GM18499 (cell line): ENCODE measurements around the gene NTRK2.

Source experiments
- ATAC-seq: cut with Tn5 transposase; IDR thresholded peaks from one replicate; pipeline ENCODE4 v1.9.1; 2021; ENCODE audit warnings: moderate number of reproducible peaks; ENCODE audit not compliant: insufficient read depth, unreplicated experiment

Gene NTRK2

DNA sequence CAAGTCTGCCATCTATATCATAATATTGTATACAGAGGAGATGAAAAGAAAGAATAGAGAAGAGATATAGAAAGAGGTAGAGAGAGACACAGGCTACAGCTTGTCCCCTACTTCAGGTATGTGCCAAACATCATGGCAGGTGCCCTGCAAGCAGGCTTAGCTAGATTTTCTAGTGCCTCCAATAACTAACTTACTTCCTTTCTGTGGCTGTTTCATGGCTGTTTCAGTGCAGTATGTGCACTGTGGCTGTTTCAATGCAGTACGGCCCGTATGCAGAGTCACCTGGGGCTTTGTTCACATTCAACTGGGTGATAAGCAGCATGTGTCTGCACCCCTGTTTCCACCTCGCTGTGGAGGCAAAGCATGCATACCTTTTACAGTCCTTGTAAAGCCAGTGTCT is 327.2 kb downstream of the NTRK2 start:
- ATAC-seq: no peak

DNA sequence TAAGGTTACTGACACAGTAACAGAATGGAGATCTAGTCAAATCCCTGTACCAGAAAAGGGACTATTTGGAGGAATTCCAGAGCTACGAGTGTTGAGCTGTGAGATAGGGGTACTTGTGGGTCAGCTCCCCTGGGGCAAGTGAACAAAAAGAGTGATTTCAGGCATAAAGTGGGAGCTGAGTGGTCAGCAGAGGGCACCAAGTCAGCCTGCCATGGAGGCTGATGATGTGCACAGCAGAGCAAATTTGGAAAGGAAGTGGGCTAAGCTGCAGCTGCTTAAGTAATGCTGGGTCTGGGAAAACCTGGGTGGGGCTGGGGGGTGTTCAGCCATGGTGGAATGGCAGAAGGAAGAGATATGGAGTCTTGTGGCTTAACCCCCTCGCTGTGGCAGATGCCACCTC is 327.9 kb downstream of the NTRK2 start:
- no peak for ATAC-seq

DNA sequence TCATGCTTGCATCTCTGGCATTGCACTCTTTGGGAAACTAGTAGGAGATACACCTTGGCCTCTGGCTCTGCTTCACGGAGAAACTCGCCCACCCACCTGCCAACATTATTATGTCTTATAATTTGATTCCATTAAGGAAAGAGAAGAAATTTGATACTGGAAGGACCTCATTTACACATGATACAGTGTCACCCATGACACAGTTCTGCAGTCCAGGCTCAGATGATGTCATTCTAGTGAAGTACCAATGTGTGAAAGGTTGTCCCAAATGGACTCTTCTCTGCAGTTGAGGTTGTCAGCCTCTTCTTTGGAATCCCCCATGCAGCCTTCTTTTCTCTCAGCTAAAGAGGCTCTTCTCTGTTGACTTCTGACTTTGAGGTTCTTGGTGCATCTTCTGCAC is 329.1 kb downstream of the NTRK2 start:
- ATAC-seq: no peak

DNA sequence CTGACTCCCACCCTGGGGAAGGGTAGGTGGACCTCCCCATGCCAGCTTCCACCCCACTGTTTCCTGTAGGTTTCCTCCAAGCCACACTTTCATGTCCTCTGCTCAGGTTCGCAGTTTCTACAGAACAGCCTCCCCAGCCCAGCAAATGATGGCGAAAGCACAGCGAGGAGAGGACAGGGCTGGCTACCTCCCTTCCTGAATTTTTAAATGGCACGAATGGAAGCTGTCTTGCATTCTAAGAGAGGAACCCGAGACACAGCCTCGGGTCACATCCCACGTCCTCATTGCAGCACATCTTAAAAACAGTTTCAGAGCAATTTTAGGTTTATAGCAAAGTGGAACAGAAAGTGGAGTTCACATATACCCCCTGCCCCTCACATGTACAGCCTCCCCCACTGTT is 330.3 kb downstream of the NTRK2 start:
- ATAC-seq: no peak

DNA sequence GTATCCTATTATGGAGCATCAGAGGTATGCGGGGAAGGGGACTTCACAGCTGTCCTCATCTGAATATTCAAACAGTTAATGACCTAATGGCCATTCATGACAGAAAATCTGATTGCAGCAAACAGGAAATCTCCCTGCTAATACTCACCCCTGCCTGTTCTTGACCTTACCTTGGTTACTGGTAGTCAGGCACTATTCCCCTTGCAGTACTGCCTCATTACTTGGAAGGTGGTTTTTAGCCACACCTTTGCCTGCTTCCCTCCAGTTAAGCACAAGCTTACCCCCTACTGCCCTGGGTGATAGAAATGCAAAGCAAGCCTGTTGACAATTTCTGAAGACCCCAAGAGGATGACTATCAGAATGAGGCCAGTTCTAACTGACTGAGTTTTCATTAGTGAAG is 332.4 kb downstream of the NTRK2 start:
- ATAC-seq: no peak

DNA sequence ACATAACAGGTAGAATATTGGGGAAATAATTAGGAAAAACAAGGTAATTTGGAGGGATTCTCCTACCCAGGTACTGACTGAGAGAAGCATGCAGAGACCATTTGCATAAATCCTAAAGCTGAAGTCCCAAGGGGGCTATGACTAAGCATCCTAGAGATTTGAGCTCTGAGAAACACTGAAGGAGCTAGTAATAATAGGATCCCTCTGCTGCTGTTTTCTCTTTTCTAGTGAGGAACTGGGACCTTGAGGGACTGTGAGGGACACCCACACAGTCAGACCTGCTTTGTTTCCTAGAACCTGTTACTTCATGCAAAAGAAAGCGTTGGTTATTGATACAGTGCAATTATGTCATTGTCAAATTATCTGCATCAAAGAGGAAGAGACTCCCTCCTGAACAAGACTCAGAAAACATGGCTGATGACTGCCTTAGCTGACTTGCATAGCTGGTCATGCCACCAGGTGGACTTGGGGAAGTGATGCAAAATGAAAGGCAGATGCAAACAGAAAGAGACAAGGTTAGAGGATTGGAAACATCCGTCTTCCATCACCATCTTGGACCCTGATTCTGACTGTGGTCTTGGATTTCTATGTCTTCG is 335.4 kb downstream of the NTRK2 start:
- ATAC-seq: no peak

DNA sequence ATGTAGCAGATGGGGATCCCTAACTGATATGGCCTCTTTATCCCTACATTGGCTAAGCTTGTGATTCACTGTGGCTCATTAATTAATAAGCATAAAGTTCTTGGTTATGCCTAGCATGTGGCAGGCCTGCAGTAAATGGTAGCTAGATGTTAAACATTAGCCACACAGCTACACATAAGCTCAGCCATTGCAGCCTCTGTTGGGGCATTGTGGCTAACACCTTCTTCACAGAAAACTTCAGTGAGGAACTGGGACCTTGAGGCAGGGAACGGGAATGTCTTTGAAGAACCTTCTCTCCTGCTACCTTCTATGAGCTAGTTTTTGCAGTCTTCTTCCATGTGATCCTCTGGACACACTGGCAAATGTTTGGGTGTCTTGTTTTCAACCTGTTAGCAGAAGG is 338.2 kb downstream of the NTRK2 start:
- no peak for ATAC-seq

DNA sequence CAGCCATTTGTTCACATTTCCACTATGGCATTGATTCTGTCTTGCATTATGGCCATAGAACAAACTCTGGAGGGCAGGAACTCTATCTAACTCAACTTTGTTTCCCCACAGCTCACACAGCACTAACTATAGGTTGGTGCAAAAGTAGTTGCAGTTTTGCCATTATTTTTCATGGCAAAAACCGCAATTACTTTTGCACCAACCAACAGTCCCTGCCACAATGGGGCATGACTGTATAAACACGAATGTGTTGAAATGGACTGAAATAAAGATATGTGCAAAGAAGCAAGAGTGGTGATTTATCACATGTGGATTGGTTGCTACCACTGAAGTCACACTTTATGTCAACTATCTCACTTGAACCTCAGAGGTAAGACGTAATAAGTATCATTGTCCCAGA is 338.7 kb downstream of the NTRK2 start:
- ATAC-seq: no peak

DNA sequence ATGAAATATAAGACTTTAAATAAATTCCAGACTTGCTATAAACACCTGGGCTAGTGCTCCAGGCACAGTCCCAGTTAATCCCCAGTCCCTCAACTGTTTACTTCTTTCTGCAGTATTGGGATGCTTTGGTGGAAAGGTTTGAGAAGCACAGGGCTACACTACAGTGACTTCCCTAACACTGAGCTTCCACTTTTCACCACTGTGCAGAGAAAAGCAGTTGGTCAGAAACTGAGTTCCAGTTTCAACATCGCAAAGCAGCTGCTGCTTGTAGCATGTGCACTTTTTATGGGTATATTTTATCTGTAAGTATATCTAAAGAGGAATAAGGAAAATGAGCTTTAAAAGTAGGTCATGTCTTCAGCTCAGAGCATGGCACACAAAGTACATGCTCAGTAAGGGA is 339.7 kb downstream of the NTRK2 start:
- ATAC-seq: peak; percentile 64

DNA sequence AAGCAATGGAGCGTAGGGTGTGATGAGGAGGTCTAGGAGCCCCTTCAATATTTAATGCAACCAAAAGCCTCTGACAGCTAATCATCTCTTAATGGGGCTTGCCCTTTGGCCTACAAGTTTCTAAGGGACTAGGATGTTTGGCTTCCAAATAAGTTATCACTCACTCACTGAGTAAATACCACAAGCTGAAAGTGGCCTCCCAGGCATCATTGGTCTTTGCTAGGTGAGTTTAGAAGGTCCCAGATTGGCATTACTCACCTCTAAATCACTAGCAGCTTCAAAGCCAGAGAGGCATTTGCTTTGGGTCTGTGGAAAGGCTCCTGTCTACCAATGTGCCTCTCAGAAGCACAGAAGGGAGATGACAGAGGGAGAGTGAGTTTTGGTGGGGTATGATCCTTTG is 344.2 kb downstream of the NTRK2 start:
- ATAC-seq: no peak

DNA sequence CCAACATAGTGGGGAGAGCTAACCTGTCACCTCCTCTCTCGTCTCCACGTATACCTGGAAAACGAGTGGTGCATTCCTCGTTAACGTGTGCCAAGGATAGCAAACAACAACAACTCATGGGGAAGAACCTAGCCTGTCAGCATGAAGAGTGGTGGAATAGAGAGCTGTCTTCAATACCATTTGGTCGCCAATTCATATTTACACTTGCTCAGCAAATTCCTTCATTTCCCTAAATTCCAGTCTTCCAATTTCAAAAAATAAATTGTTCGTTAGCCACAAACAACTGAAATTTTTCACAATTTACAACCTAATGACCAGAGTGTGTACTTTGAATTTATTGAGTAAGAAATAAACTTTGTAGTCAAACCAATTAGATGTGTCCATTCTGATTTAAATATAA is 344.8 kb downstream of the NTRK2 start:
- ATAC-seq: no peak

DNA sequence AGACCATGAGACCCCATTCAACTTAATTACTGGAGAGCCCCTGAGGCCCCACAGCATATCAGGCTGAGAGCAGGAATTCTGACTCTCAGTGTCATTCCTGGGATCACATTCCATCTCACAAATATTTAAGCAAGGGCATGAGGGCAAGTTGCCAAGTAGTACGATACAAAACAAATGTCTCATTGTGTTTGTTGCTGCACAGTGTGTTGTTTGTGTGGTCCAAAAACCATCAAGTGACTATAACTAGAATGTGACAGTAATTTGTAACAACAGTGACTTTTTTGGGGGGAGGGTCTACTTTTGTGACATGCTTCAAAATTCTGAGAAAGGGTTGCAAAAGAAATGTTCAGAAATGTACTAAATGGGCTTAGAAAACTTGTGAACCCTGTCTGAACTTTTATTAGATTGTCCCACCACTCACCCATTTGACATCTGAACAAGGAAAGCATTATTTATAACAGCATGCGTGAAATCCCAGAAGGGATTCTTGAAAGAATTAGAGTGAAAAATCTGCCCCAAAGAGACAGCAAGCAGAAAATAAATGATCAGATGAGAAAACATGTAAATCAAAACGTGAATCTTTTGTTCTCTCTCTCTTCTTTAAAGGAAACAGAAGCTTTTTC is 347.0 kb downstream of the NTRK2 start:
- ATAC-seq: no peak

DNA sequence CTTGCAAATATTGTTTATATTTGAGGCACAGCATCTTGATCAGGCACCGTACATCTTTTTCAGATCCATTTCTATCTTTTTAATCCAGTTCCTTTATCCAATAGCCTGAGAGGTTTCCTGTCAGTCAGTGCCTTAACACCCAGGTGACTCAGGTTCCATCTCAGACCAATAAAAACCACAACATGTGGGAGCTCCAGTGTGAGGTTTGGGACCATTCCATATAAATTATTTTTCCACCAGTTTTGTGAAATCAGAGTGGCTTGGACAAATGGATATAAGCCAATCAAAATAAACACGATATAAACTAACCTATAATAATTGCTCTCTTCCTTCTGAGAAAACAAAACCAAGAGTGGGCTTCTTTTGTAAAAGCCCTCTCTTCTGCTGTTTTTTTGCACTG is 351.3 kb downstream of the NTRK2 start:
- no peak for ATAC-seq

DNA sequence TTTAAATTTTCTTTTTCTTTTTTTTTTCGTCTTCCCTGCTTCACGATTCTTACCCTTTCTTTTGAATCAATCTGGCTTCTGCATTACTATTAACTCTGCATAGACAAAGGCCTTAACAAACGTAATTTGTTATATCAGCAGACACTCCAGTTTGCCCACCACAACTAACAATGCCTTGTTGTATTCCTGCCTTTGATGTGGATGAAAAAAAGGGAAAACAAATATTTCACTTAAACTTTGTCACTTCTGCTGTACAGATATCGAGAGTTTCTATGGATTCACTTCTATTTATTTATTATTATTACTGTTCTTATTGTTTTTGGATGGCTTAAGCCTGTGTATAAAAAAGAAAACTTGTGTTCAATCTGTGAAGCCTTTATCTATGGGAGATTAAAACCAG is 352.2 kb downstream of the NTRK2 start:
- no peak for ATAC-seq

DNA sequence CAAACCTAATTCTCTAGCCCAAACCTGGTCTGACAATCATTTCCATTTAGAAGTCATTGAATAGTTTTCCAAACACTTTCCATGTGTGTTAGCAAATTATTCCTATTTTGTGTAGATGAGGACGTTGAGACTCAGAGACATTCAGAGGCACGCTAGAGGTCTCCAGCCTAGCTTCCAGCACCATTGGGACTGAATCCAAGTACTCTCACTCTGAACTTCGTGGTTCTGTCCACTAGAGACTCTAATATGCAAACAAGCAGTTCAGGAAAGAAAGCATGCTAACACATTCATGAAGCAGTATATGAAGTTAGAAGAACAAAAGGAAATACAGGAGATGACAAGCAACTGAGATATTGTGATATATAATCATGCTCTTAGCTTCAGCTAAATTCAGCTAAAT is 354.8 kb downstream of the NTRK2 start:
- ATAC-seq: no peak

DNA sequence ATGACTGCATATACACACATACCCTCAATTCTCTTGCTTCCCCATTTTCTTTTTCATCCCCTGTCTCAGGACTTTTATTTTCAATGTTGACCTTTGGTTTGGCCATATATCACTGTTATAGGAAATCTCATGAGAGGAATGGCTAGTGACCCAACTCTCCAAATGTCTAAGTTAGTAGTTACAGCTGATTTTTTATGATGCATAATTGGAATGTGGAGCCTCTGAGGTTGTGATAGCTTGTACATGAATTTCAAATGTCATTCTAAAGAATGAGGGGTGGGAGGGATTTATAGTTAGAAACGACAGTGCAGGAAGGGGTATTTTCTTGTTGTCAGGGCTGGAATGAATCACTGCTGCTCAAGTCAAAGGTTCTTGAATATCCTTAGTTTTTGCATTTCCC is 356.1 kb downstream of the NTRK2 start:
- ATAC-seq: no peak

DNA sequence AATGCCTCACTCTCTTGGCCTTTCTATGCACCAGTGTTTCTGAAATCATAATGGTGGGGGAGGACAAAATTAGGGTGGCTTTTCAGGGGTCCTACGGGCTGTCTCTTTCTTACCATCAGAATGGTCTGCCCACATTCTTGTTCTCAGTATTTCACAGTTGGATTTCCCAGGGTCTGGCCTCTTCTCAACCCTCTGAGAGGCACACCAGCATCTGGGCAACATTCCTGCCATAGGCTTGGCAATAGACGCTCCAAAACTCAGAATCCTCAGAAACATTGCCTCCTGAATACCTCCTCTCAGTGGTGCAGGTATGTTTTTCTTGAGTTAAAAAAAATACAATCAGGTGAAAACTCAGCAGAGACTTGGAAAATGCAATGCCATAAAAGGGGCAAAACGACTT is 358.3 kb downstream of the NTRK2 start:
- no peak for ATAC-seq

DNA sequence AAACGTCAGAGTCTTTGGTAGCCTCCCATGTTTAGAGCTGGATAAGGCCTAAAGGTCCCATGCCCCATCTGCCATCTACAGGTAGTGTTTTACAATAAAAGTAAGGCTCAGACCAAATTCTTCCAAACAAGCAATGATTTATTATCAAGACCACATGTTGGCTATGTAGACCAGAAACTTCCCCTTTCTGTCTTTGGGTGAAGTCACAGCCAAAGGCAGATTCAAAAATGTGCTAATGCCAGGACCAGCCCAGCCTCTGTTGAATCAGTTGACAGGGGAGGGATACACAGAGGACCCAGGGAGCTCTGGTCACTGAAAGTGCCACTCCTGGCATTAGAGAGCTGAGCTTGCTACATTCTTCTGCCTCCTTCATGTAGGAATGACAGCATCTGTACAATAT is 360.8 kb downstream of the NTRK2 start:
- ATAC-seq: no peak

DNA sequence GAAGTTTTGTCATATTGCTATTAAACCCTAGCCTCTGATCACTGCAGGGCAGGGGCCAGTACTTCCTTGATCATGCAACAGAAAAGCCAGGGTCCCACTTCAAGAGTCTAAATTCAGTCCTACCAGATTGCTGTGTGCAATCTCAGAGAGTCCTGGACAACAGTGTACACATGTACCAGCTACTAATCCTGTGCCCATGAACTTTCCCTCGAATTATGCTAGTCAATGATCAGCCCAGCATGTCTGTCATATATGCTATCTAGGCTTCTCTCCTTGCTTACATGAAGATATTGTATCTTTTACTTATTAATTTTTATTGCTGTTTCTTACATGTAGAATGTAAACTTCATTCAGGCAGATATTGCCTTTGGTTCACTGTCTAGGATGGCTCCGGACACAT is 367.0 kb downstream of the NTRK2 start:
- no peak for ATAC-seq

DNA sequence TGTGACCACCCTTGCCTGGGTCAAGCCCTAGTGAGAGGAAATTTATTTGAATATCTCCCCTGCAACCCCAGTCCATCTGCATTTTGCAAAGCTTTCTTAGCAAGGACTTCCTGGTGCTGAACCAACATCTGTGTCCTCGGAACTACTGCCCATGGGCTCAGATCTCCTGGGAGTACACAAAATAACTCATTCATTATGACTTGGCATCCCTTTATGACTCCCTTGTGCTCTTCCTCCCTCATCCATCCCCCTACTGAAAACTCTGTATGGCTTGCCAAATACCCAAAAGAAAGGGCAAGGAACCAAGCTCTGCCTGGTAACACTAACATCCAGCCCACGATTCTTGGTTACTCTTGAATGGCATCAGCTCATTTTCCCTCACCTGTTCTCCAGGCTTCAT is 368.5 kb downstream of the NTRK2 start:
- ATAC-seq: no peak

DNA sequence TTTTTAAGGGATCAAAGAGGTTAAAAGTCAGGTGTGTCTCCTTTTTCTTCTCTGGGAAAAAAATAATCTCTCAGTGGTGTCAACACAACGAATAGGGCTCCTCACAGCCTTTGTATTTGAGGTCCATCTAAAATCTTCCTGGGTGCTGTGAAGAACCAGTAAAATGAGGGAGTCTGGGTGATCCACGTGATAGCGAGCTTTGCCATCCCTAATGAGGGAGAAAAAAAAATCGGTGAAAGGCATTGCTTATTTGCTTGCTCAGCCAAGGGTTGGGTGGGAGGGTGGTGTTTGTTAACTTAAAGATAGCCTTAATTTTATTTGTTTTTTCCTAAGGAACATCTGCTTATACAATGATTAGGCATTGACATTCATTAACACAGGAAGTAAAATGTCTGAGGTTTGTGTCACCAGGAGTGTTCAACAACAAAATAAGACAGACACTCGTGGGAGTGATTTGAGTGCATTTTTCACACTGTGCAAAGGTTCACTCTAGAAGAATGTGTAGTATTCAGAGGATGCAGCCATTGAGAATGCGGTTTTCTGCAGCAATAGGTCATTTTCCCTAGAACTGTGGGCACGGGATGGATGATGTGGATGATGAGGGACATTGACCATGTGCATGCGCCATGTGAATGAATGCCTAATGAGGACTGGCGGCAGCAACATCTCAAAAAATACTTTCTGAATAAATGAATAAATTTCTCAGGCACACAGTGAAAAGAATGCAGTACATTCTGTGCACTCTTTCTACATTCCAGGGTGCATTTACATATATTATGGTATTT is 369.5 kb downstream of the NTRK2 start:
- ATAC-seq: no peak

DNA sequence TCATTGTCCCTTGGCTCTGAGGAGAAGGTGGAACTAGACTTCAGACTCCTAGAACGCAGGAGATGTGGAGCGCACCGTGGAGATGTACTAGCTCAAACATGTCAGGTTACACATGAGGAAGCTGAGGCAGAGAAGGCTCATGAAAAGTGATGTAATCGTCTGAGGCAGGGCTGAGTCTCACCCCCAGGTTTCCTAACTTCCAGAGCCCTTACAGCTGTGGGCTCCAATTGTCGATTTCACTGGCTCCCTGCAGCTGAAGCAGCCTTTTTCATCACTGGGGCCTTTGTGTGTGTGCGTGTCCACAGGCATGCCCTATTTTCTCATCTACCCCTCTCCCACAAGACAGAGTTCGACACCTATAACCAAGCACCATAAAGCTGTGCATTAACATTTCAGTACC is 370.6 kb downstream of the NTRK2 start:
- ATAC-seq: no peak
